GM12872 (cell line): ENCODE measurements around the gene APOF.

ENCODE experiments used
- CTCF ChIP-seq: IDR thresholded peaks from 3 replicates; pipeline ENCODE4 v1.5.1; 2011; ENCODE audit warnings: low read depth, mild to moderate bottlenecking, low read length, moderate library complexity; ENCODE audit not compliant: insufficient read depth

The APOF gene

GRCh38 chr12:56358836-56359532 lies 3.7 kb downstream of the APOF start:
- no peak for TF ChIP-seq CTCF

GRCh38 chr12:56351325-56351724 lies 11.3 kb downstream of the APOF start:
- TF ChIP-seq CTCF: no peak

GRCh38 chr12:56350662-56351061 lies 12.0 kb downstream of the APOF start:
- no peak for TF ChIP-seq CTCF

- no peak for TF ChIP-seq CTCF
Observed at GRCh38 chr12:56348776-56349175, 13.9 kb downstream of the APOF start.

- TF ChIP-seq CTCF: peak; percentile 41; the same call in 2 of the 3 replicates
Observed at GRCh38 chr12:56346675-56347074, 16.0 kb downstream of the APOF start.

GRCh38 chr12:56341616-56342015 lies 21.0 kb downstream of the APOF start:
- TF ChIP-seq CTCF: no peak

GRCh38 chr12:56339158-56339422 lies 23.6 kb downstream of the APOF start:
- no peak for TF ChIP-seq CTCF
